Stimulated activated CD4-positive, alpha-beta T cell treated with anti-CD3 and anti-CD28 coated beads, Interleukin-1b, Interleukin-23, amount 100 ng/mL, for 1 hour (primary cell): ENCODE data around the gene CSTF3.
"Not testable (repeated sequence)": the region's sequence is repeated elsewhere in the genome, so short reads cannot be mapped to it uniquely, and the experiment has no call there.

Experiments used
- DNase-seq, 2 donors: peaks; one replicate each; pipeline ENCODE4 v3.0.0-alpha.2; 2020; ENCODE audit warnings: low read depth in 2 of 2

The CSTF3 gene

GRCh38 chr11:33161120-33162005 is at the start of gene CSTF3:
Gene CSTF3, minus strand, starts transcription at chr11:33161480. Its CDS starts 155 bp downstream, at chr11:33161325.
- DNase-seq = peak; percentile 81 to 96

GRCh38 chr11:33208150-33208549 is 46.9 kb upstream of the CSTF3 start:
- DNase-seq = no peak

DNA sequence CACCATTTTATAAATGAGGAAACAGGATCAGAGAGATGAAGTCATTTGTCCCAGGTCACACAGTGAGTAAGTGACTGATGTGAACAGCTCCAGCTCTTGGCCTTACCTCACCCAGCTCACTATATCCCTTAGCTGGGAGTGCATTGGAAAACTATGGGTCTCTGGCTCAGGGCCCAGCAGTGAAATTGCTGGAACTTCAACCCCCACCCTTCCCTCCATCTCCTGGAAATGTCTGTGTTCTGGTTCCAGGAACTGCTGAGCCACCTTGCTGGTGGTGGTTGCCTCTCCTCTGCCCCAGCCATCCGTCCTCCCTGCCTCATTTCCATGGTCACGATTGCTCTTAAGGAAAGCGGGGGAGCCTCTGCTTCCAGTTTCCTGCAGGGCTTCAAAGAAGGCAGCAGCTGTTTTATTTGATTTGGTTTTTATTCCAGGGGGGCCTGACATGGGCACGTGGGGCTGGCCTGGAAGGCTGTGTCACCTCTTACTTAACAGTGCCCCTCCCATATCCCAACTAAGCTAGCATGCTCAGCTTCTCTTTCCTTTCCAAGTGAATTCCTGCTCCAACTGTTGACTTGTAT is 46.2 kb upstream of the CSTF3 start:
- DNase-seq = no peak

DNA sequence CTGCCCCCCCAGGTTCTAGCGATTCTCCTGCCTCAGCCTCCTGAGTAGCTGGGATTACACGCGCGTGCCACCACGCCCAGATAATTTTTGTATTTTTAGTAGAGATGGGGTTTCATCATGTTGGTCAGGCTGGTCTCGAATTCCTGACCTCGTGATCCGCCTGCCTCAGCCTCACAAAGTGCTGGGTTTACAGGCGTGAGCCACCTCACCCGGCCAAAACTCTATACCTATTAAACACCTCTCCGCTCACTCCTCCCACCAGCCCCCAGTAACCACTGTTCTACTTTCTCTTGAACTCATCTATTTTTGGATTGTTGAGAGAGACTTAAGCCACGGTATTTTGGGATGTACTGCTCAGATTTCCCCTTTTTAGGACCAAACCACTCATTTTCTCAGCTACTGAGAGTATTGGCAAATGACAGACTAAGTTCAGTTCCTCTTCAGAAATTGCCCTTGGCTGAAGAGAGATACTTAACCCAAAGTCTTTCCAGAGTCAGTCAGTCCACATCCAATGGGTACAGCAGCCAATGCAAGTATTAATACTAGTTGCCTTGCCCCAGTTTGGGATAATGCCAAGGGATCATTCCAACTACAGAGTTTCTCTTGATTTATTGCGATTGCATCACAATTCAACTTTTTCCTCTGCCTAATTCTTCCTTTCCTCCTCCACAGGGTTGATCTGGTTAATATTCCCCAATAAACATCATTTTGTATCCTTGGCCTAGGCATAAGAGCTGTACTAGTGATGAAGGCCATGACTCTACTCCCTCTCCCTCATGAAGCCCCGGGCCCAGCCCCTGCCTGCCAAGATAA is 36.8 kb upstream of the CSTF3 start:
- no peak for DNase-seq

GRCh38 chr11:33195462-33196173 is 34.3 kb upstream of the CSTF3 start:
- no peak for DNase-seq

- no peak for DNase-seq
These were observed 33.2 kb upstream of the CSTF3 start for GRCh38 chr11:33194455-33194854.

GRCh38 chr11:33191467-33191866 is 30.2 kb upstream of the CSTF3 start:
- DNase-seq = no peak

GRCh38 chr11:33187998-33188722 is 26.9 kb upstream of the CSTF3 start:
- DNase-seq = no peak

DNA sequence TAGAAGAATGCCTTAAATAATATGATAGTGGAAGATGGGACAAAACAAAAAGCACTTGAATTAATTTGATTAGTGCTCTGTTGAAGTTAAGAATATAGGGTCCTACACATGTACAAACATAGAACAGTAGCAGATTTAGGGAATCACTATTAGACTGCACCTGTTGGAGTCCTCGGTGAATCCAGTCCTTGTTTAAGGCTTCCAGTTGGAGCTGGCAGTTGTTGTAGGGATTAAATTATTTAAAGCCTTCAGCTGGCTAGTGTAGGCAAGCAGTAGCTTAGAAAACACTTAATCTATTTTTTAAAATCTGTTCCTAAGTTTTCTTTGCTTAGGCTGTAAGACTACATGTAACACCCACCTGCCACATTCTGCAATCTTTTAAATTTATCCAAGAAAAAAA is 24.5 kb upstream of the CSTF3 start:
- DNase-seq = no peak

GRCh38 chr11:33182246-33182878 is 21.1 kb upstream of the CSTF3 start:
- no peak for DNase-seq

GRCh38 chr11:33179348-33179803 is 18.1 kb upstream of the CSTF3 start:
- DNase-seq = no peak

GRCh38 chr11:33178443-33179180 is 17.3 kb upstream of the CSTF3 start:
- DNase-seq = no peak

- no peak for DNase-seq
These were observed 16.5 kb upstream of the CSTF3 start for GRCh38 chr11:33177676-33178336.

DNA sequence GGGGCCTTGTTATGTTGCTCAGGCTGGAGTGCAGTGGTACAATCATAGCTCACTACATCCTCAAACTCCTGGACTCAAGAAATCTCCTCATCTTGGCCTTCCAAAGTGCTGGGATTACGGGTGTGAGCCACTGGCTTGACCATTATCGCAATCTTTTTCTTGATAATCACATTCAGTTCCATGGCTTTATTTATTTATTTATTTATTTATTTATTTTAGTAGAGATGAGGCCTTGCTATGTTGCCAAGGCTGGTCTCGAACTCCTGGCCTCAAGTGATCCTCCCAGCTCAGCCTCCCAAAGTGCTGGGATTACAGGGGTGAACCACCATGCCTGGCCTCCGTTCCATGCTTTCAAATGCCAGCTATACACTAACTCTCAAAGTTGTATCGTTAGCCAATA is 15.5 kb upstream of the CSTF3 start:
- DNase-seq = not testable (repeated sequence)

DNA sequence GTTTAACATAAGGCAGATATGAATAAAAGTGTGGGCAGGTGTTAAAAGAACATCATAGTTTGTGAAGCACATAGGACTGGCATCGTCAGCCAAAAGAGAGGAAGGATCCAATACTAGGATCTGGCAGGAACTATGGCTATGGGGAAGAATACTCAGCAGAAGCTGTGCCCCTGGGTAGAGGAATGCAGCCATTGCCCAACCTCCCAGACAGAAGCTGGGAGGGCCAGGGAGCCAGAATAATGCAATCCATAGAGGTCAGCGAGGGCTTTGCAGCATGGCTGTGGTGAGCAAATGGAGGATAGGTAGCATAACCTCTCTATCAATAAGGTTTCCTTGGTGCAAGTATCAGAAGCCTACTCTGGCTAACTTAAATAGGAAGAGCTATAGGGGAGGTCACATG is 11.7 kb upstream of the CSTF3 start:
- no peak for DNase-seq

DNA sequence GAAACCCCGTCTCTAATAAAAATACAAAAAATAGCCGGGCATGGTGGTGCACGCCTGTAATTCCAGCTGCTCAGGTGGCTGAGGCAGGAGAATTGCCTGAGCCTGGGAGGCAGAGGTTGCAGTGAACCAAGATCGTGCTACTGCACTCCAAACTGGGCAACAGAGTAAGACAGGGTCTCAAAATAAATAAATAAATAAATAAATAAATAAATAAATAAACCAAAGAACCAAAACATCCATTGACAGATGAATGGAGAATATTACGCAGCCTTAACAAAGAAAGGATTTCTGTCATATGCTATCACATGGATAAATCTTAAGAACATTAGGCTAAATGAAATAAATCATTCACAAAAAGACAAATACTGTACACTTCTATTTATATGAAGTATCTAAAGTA is 11.1 kb upstream of the CSTF3 start:
- no peak for DNase-seq

DNA sequence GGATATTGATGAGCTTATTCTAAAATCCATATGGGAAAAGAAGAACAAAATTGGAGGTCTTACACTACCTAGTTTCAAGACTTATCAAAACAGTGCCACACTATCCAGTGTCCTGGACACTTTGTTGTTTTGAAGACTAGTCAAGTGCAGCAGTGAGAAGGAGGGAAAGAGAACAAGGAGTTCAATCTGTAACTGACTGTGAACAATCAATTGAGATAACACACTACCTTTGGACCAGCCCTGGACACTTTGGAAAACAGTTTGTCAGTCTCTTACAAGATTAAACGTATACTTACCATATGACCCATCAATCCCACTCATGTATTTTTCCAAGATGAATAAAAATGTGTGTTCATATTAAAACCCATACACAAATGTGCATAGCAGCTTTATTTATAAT is 10.0 kb upstream of the CSTF3 start:
- DNase-seq = no peak

DNA sequence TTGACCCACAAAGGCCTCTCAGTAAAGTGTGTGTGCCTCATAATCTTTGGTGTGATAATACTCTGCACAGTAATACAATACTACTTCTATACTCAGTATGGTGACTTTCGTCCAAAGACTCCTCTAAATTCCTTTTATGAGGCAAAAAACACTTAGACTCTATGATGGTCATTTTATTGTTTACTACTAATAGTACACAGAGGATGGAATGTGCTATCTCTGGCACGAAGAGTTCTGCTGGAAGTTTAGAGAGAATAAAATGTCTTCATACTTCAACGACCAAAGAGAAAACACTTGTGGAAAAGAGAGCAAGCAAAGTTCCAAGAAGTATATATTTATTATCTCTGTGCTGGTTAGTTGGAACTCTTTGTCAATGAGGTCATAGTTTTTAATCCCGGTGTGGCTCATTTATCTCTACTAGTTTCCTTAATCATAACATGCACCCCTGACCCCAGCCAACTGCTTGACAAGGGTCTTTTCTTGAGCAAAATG is 7.5 kb upstream of the CSTF3 start:
- no peak for DNase-seq

DNA sequence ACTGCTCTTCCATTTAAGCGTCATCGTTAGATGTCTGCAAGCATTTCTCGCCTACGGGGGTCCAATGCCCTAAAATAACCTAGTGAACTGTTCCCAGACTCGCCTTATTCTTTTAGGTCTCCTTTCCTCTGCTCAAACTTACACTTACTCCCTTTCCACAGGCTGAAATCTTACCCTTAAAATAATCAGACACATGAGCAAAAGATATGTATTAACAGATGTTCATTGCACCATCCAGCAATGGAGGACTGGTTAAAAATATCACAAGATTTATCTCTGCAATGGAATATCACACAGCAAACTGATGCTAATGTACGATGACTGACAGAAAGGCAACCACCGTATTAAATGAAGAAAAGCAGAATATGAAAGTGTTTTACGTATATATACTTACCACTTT is 1.6 kb upstream of the CSTF3 start:
- no peak for DNase-seq
